ENCODE data around the gene THAP8. TPM values are rescaled to one million over a fixed set of nuclear protein-coding genes. Genes with fewer than 3 reads are reported as not detected.

THAP8 gene, protein sequence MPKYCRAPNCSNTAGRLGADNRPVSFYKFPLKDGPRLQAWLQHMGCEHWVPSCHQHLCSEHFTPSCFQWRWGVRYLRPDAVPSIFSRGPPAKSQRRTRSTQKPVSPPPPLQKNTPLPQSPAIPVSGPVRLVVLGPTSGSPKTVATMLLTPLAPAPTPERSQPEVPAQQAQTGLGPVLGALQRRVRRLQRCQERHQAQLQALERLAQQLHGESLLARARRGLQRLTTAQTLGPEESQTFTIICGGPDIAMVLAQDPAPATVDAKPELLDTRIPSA
- 6.7 TPM for total RNA-seq

DNA sequence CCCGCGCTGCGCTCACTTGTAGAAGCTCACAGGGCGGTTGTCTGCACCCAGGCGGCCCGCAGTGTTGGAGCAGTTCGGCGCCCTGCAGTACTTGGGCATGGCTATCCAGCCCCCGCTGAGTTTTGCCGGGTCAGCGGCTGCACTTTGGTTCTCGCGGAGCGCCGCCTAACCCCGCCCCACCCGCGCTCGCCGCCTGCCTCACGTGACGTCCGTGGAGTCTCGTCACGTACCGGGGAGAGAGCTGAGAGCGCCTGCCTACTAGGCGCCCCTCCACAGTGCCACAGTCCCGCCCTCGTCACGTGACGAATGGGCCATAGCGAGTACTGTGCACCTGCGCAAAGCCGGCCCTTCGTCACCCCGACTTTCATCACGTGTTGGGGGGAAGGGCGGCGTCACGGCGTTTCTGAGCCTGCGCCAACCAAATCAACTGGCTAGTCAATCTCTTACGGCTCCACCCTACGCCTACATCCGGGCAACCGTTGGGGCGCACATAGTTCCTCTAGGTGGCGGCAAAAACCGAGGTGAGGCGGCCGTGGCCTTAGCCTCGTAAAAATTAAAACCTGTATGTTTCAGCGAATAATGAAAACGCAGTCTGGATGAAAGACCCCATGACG, at the start of gene THAP8:
THAP8 (minus strand) TSS at position 167 of the 614 bp plus-strand sequence; CDS start at position 99, 68 bp downstream.

DNA sequence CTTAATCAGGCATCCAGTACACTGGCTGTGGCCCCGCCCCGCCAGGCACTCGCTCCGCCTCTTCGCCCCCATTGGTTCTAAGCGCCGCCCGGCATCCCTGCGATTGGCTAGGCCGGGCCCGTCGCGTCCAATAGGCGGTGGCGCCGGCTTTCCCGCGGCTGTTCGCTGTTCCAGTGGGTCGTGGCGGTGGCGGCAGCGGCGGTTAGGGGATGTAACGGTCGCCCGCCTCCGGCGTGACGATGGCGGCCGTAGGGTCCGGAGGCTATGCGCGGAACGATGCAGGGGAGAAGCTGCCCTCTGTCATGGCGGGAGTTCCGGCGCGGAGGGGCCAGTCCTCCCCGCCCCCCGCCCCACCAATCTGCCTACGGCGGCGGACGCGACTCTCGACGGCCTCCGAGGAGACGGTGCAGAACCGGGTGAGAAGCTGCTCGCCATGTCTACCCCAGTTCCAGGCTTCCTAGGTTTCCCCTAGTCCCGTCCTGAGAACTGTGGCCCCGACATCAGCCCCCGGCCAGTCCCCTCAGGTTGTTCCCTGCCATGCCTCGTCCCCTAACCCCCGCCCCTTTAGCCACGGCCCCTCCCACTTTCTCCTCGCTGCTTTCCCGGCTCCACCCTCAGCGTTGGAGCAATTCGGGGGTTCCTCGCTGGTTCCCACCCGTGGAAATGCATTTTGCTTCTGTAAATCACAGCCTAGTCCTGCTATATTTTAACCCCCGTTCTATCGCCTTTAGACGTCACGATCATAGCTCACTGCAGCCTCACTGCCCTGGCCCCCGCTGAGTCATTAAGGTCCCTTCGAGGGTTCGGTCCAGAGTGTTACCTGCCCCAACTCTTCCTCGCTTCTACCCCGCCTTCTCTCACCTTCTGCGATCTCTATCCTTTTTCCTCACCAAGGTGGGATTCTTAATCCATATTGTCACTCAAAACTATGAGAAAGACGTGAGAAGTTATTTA, 925 bp upstream of the THAP8 start, which contains the start of gene WDR62:
WDR62 (plus strand) TSS at position 165 of the 954 bp plus-strand sequence; CDS start at position 240, 75 bp downstream.

DNA sequence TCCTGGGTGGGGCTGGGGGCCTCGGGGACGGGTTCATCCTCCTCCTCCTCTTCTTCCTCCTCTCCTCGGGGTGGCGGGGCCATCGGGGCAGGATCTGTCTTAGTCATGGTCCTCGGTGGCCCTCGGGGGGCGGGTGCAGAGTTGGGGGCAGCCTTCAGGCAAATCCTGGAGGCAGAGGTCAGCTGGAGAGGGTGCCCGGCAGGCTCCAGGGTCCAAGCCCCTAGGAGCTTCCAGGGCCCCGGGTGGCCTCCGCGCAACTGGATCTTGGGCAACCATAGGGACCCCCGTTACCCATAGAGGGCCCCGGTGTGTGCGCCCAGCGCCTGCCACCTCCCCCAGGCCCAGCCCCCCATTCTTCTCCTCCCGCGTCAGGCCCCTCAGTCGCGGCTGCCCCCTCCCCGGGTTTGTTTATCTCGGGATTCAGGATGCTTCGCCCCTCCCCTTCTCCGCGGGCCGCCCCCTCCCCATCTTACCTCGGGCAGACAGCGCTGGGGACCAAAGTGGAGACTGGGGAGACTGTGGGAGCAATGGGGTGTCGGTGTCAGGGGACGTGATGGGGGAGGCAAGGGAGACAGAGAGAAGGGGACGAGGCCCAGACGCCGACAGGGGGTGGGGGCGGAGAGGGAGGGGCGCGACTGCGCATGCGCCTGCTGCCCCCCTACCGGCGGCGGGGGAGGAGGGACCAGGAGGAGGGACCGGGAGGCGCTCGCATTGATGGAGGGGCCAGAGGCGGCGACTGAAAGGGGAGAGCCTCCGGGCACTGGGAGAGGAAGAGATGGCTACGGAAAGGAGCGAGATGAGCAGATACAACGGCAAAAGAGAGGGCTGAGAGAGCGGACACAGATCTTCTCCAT, 21.6 kb downstream of the THAP8 start, which contains the start of gene CLIP3:
CLIP3 (minus strand) TSS at position 623 of the 854 bp plus-strand sequence; CDS start at position 107, 516 bp downstream.

DNA sequence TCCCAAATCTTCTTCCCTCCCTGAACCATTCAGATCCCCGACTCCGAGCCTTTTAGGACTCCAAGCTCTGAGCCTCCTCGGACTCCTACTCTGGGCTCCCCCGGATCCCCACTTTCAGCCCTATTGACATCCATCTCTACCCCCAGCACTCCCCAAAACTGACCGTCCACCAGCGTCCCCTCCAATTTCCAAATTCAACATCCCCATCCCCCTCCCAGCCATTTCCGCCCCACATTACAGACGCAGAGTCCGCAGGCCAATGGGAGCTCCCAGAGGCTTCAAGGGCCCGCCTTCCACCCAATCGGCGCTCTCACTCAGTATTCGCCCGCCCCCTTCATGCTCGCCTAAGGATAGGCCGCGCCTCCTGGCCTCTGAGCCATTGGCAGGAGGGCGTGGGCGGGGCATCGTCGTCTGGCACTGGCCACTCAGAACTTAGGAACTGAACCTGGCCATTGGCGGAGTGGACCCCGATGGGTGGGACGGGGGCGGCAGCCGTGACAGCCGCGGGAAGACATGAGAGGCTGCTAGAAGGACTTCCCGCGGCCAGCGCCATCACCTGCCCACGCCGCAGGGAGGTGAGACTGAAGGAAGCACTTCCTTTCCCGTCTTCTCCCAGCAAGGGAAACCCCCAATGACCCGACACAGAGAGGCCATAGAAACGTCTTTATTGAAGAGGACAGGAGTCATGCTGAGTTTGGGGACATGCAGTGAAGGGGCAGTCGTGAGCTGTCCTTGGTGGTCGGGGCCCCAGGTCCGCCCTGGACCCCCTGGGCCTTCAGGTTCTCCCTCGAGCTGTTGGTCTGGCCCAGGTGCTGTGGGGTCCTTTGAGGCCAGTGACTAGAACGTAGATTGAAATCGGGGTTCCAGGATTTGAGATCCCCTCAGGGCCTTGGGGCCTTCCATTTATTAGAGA, 39.8 kb downstream of the THAP8 start, which contains the start of gene ALKBH6:
ALKBH6 (minus strand) TSS at position 202 of the 913 bp plus-strand sequence. CDS start 816 bp downstream, outside the sequence.

DNA sequence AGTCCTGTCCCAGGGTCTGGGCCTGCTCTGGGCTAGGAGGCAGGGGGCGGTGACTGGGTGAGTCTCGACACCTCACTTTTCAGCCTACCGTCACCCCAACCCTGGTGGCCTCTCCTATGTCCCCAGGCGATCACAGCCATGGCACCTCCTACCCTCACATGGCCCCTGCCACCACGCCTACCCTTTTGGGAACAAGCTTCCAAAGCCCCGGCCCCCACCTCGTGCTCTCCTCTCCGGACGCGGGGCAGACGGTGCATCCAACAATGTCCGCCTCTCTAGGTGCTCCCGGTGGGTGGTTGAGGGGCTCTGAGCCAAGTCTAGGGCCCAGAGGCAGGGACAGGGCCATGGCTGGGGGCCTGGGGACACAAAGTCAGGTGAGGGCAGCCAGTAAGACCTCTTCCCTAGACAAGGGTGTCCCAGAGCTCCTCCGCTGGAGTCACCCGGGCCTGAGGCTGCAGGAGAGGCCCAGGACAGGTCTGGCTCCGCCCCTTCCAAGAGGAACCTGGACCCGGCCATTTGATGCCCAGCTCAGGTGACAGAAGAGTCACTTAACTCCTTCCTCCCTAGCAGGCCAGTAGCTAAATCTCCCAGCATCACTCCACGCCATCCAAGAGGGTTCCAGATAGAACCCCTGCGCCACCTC, 45.6 kb downstream of the THAP8 start, which contains the start of gene SYNE4:
SYNE4 (minus strand) TSS at position 478 of the 643 bp plus-strand sequence; CDS start at position 346, 132 bp downstream.

DNA sequence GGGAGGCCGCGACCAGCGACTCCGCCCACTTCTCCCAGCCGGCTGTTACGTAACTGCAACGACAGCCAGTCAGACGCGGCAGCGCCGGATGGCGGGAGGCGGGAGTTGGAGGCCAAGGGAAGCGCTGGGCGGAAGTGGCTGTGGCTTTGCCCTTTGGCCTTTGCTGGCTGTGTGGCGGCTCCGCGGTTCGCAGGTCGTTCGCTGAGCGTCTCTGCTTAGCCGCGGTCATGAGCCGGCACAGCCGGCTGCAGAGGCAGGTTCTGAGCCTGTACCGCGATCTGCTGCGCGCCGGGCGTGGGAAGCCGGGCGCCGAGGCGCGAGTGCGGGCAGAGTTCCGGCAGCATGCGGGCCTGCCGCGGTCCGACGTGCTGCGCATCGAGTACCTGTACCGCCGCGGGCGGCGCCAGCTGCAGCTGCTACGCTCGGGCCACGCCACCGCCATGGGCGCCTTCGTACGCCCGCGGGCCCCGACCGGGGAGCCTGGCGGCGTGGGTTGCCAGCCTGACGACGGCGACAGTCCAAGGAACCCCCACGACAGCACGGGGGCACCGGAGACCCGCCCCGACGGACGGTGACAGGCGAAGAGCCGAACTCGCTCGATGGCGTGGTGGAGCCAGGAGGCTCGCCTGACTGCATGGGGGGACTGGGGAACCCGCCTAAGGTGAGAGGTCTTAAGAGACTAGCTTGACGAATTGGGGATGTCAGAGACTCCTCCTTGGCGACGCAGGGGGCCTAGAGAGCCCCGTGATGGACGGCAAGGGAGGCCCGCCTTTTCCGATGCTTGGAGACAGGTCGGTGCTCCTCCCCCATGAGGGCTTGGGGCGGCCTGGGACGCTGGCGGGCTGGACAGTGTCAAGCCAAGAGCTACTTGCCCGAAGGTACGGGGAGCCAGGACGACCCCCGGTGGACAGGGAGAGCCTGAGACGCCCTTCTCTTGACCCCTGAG, 58.8 kb downstream of the THAP8 start, which contains the start of gene SDHAF1:
SDHAF1 (plus strand) TSS at position 141 of the 946 bp plus-strand sequence; CDS start at position 228, 87 bp downstream.

Other genes starting within 250 kb of the THAP8 start
- gene PRODH2, start 241.4 kb downstream of the THAP8 start, total RNA-seq = 14.4 TPM
- 32.8 TPM for gene NPHS1, start 201.8 kb downstream of the THAP8 start, total RNA-seq
- 3.9 TPM for gene KIRREL2, start 197.4 kb downstream of the THAP8 start, total RNA-seq
- gene APLP1, start 185.7 kb downstream of the THAP8 start, total RNA-seq = 10.3 TPM
- 12.7 TPM for gene NFKBID, start 153.7 kb downstream of the THAP8 start, total RNA-seq
- 6.9 TPM for gene HCST, start 151.8 kb downstream of the THAP8 start, total RNA-seq
- gene TYROBP, start 146.0 kb downstream of the THAP8 start, total RNA-seq = 24.3 TPM
- 9.9 TPM for gene LRFN3, start 117.9 kb downstream of the THAP8 start, total RNA-seq
- 15.9 TPM for gene SDHAF1, start 59.1 kb downstream of the THAP8 start, total RNA-seq
- gene SYNE4, start 45.5 kb downstream of the THAP8 start, total RNA-seq = 7.4 TPM
- 10.3 TPM for gene ALKBH6, start 40.1 kb downstream of the THAP8 start, total RNA-seq
- gene CLIP3, start 21.4 kb downstream of the THAP8 start, total RNA-seq = 25.7 TPM
- 3.2 TPM for gene WDR62, start 612 bp upstream of the THAP8 start, total RNA-seq
- not detected for gene OVOL3, start 56.9 kb upstream of the THAP8 start, total RNA-seq
- 56.9 TPM for gene POLR2I, start 60.6 kb upstream of the THAP8 start, total RNA-seq
- gene TBCB, start 61.2 kb upstream of the THAP8 start, total RNA-seq = 89.8 TPM
- 217 TPM for gene CAPNS1, start 85.8 kb upstream of the THAP8 start, total RNA-seq
- 36.9 TPM for gene COX7A1, start 98.2 kb upstream of the THAP8 start, total RNA-seq
- 6.7 TPM for gene ZNF565, start 160.4 kb upstream of the THAP8 start, total RNA-seq
- gene ZNF146, start 160.8 kb upstream of the THAP8 start, total RNA-seq = 87.3 TPM